HG03565 (cell line): Measurements from ENCODE around the gene FRMPD4.
"Not testable (repeated sequence)": the region's sequence is repeated elsewhere in the genome, so short reads cannot be mapped to it uniquely, and the experiment has no call there.

Experiments used
- ATAC-seq: cut with Tn5 transposase; IDR thresholded peaks from one replicate; pipeline ENCODE4 v1.9.1; 2021; ENCODE audit warnings: mild to moderate bottlenecking, moderate library complexity; ENCODE audit not compliant: unreplicated experiment

FRMPD4 gene

DNA sequence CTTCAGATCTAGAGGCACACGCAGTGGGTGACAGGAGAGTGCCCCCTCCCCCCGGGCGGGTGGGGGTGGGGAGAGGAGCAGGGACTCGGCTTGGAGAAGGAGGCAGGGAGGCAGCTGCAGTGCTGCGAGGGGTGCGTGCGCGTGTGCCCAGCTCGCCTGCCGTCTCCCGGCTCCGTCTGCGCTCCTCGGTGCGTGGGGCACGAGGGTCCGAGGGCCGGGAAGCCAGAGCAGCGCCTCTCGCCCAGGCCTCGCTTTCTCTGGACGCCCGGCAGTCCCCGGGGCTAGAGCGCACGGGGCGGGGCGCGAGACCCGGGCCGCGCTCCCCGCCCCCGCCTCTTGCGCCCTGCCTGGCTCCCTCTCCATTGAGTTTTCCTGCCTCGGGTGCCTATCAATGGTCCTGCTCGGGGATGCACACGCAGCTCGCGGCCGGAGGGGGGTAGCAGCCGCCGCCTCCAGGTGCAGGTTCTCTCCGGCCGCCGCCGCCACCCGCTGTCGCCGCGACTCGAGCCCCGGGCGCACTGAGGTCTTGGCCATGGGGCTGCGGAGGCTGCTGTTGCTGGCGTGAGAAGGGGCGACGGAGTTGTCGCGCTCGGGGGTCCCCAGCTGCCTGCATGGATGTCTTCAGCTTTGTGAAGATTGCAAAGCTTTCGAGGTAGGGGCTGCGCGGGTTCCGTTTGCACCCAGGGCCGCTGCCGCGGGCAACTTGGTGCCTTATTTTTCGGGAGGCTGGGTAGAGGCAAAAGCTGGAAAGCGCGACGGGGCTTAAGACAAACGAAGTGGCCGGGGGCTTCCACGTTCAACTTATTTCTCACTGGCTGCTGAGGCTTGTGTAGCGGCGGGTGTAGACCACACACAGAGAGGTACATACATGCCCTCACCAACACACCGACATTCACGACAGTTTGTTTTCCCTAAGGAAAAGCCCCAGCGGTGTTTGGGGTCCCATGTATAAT, at the start of gene FRMPD4:
Gene FRMPD4, plus strand, starts transcription at position 113 of the 953 bp plus-strand sequence. Its CDS starts 499 bp downstream, at position 612.
- ATAC-seq = no peak

DNA sequence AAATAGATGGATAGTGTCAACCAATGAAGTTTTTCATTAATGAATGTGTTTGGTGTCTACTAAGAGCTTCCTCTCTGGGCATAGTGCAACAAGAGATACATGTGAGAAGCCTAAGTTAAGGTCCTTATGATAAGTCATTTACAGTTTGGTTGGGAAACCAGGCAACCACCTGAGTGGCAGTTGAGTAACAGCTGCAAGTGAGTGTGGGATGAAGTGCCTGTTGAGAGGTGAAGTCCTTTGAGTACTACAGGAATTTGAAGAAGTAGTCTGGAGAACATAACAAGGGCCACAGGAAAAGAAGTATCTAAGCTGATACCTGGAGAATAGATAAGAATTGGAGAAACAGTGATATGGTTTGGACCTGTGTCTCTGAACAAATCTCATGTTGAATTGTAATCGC, 48.5 kb upstream of the FRMPD4 start:
- no peak for ATAC-seq

DNA sequence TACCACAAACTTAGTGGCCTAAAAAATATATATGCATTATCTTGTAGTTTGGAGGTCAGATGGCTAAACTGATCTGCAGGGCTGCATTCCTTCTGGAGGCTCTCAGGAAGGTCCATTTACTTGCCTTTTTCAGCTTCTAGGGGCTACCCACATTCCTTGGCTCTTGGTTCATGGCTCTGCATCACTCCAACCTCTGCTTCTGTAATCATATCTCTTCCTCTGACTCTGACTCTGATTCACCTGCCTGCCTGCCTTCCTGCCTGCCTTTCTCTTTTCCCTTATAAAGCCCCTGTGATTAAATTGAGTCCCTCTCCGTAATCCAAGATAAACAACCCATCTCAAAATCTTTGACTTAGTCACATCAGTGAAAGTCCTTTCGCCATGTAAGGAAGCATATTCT, 25.0 kb upstream of the FRMPD4 start:
- ATAC-seq = no peak

GRCh38 chrX:12115377-12115776, 22.9 kb upstream of the FRMPD4 start:
- ATAC-seq = no peak

DNA sequence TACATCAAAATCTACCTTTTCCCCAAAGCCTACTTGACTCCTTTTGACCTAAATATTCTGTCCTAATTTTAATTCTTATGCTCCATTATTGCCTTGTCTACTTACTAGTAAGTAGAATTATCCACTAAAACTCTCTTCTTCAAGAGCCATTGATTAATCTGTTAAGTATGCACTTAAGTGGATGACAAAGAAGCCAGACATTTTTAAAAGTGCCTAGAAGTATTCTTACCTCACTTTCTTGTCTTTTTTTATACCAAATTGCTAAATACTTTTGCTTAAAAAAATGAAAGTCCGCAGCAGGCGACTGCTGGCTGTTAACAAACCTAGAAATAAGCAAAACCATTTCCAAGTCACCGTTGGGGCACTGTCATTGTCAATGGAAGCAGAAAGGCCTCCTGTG, 20.1 kb upstream of the FRMPD4 start:
- no peak for ATAC-seq

DNA sequence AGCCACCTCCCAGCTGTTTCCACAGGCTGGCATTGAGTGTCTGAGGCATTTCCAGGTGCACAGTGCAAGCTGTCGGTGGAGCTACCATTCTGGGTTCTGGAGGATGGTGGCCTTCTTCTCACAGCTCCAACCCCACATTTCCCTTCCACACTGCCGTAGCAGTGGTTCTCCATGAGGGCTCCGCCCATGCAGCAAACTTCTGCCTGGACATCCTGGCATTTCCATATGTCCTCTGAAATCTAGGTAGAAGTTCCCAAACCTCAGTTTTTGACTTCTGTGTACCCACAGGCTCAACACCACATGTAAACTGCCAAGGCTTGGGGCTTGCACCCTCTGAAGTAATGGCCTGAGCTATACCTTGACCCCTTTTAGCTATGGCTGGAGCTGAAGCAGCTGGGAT, 10.3 kb upstream of the FRMPD4 start:
- ATAC-seq = no peak

GRCh38 chrX:12137951-12138360, 317 bp upstream of the FRMPD4 start:
- ATAC-seq = no peak

DNA sequence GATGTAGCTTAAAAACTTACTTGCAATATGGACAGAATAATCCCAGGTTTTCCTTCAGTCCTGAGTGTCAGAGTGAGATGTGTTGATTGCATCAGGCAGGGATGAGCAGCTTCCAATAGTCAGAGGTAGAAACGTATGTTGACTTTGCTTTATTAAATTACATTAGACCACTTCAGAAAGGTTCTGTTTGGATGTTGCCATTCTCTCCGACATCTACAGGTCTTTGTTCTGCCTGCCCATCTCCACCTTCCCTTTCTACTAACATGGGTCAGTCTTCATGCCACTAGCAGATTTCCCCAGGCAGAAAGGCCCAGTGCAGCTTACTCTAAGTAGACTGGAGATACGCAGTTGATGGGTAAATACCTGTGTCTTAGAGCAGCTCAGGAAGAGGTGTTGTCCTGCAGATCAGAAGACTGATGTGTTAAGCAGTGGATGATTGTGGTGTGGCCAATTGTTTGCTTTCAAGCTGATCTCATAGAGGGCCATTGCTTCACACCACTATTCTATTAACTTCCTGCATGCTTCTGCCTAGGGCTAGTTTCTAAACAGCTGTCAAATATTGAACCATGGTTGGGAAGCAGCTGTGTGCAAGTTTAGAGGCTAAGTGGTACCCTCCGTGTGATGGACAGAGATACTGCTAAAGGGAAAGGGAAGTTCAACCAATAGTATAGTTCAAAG, 1.8 kb downstream of the FRMPD4 start:
- no peak for ATAC-seq

GRCh38 chrX:12141511-12141910, 3.2 kb downstream of the FRMPD4 start:
- no peak for ATAC-seq

GRCh38 chrX:12142661-12143060, 4.4 kb downstream of the FRMPD4 start:
- ATAC-seq = no peak

DNA sequence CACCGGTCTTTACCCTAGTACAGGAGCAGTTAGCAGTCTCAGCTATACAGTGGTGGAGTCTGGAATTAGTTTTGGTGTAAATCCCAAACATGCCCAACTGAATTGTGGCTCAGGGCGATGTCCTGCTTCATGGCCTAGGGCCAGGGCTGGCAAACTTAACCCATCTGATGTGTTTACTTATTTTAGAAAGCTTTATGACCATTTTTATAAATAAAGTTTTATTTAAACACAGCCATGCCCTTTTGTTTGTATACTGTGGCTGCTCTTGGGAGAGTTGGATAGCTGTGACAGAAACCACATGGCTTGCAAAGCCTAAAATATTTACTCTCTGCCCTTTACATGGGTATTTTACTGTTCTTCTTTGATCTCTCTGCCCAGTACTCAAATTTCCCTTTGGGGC, 7.1 kb downstream of the FRMPD4 start:
- no peak for ATAC-seq

DNA sequence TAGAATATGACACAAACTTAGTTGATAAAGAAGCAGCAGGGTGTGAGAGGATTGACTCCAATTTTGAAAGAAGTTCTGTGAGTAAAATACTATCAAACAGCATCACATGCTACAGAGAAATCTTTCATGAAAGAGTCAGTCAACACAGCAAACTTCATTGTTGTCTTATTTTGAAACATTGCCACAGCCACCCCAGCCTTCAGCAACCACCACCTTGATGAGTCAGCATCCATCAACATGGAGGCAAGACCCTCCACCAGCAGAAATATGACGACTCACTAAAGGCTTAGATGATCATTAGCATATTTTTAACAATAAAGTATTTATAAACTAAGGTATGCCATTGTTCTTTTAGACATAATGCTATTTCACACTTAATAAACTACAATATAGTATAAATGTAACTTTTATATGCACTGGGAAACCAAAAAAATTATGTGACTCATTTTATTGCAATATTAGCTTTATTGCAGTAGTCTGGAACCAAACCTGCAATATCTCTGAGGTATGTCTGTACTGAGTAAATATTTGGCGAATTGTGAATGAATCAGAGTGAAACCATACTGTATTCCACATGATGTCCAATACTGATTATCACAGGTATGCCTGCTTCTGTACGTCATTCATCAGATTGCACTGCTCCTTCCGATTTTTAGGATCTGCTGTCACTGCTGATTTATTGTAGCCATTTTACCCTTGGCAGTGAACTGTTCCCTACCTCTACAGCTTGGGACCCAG, 11.6 kb downstream of the FRMPD4 start:
- ATAC-seq = no peak

DNA sequence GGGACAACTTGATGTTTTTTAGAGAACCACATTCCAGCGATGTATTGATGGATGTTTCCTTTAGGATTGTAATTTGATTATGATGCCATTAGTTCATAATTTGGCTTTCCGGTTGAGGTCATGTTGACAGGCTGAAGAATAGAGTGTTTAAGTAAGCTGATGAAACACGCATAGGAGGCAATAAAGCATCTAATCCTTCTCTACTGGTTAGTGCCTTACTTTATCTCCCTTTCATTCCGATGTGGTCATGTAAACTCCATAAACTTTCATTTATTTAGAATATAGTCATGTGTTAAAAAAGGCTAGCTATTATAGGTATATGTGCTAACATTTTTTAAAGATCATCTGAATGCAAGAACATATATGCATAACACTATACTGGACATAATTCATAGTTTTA, 15.0 kb downstream of the FRMPD4 start:
- no peak for ATAC-seq

GRCh38 chrX:12153741-12154140, 15.5 kb downstream of the FRMPD4 start:
- no peak for ATAC-seq

- no peak for ATAC-seq
Observed at GRCh38 chrX:12159799-12160198, 21.5 kb downstream of the FRMPD4 start.

DNA sequence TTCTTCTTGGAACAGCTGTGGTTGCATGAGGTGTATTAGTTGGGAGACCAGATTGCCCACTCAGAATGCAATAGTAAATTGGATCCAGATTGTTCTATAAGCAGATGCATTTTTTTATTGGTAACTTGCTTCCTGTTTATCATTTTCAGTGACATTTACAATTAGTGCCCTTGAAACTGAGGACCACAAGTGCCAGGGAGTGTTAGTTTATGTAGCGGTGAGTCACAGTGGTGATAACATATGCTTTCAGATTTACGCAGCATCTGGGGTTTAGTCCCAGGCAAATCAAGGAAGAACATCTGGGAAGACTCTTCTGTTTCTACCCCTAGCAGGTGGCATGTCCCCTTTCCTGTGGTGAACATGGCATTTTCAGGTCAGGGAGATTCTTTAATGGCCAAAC, 24.1 kb downstream of the FRMPD4 start:
- ATAC-seq = no peak

GRCh38 chrX:12164180-12164579, 25.9 kb downstream of the FRMPD4 start:
- not testable (repeated sequence) for ATAC-seq

GRCh38 chrX:12170755-12171154, 32.5 kb downstream of the FRMPD4 start:
- ATAC-seq = no peak

DNA sequence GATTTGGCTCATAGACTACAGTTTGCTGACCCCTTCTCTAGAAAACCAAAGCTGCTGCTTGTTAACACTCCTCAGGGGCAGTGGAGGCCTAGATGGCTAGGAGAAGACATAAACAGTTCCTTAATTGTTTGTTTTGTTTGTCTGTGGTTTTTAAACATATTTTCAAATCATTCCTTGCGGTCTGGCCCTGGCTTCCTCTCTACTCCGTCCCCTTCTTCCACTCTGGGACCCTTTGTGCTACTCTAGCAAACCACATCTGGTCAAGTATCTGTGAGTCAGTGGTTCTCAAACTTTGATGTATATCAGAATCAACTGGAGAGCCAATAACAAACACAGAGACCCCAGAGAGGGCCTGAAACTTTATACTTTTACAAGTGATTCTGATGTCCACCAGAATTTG, 36.1 kb downstream of the FRMPD4 start:
- no peak for ATAC-seq

GRCh38 chrX:12197030-12197429, 58.8 kb downstream of the FRMPD4 start:
- no peak for ATAC-seq

DNA sequence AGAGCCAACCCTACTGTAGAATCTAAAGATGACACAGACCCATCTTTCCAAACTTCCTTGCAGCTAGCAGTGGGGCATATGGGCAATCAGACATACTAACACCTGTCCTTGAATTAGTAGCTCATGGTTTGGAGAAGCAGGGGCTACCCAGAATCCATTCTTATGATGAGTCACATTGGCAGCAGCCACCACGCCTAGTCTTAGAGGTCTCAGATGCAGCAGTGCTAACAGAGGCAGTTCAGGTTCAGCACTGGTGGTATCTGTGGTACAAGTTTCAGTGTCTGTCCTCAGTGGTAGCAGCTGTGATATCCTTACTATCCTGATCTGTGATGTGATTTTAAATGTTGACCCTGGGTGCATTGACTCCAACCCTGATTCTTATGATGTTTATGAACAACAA, 68.1 kb downstream of the FRMPD4 start:
- no peak for ATAC-seq
